Stimulated activated CD8-positive, alpha-beta memory T cell treated with anti-CD3 and anti-CD28 coated beads, Interleukin-15, amount 100 ng/mL, for 4 hours (primary cell): ENCODE data around the gene TNNI3K.

Experiments
- DNase-seq, 2 donors: peaks; one replicate each; pipeline ENCODE4 v3.0.0-alpha.2; 2020; ENCODE audit warnings: low read depth in 2 of 2

Gene TNNI3K

DNA sequence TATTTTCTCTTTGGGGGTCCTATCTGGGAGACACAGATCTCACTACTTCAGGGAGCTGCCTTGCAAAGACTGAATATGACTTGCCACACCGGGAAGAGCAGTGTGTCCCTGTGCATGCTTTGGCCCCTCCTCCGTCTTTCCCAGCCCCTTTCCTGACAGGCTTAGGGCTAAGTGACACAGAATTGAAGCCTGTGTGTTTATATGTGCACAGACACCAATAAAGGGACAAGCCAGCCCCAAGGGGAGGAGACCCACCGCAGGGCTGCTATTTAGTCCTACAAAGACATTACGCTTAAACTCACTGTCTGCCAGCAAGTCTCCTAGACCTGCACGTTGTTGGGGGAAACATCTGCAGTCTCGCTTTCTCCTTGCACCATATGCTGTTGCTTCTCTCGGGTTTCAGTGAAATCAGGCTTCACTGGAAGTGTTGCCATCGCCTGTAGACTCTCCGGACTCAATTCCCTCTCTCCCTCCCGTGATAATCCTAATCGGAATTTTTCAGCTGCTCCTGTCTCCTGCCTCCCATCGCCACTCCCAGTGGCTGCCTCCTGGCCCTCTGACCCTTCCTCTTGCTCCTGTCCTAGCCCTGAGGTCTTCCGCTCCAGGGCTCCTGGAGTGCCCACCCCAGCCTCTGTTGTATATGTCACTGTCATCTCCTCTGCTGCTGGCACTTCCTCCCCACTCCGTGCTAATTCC, 335.8 kb downstream of the TNNI3K start:
- no peak for DNase-seq

DNA sequence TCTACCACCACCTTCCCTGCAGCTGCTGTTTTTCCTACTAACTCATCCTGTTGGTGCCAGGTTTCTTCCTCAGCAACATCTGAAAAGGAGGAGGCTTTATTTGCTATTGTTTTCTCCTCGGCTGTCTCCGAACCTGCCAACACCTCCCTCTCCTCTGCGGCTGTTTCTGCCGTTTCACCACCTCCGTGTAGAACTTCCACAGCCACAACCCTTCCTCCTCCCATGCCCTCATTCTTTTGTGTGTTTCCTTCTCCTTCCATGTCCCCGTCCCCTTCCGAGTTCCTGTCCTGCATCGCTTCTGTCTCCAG, 336.3 kb downstream of the TNNI3K start:
- DNase-seq = no peak

DNA sequence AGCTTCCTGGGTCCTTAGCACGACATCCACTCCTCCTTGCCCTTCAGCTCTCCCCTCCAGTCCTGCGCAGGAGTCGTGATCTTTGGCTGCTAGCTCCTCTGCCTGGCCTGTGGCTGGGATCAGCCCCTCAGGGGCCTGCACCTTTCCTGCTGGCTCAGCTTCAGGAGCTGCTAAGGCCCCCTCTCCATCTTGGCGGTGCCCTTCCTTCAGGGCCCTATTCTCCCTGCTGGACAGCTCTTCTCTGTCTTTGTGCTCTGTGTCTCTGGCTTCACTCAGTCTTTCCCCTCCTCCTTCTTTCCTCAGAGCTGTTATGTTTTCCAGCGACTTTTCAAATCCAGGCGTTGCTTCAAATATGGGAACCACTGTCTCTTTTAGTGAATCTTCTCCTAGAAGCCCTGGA, 336.7 kb downstream of the TNNI3K start:
- DNase-seq = no peak

DNA sequence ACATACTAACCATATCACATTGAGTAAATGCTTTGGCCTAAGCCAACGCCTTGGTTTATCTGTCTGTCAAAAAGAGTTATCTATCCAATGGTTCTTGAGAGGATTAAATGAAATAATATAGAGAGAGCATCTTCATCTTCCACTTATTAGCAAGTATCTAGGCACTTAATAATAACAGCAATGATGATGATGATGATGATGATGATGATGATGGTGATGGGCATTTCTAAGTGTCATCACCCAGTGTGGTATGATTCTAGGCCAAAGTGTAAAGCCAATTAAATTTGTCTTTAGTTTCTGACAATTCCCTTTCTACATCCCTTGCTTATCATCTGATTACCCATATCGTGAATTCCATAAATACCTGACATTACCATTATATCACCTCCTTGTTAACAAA, 342.9 kb downstream of the TNNI3K start:
- no peak for DNase-seq

DNA sequence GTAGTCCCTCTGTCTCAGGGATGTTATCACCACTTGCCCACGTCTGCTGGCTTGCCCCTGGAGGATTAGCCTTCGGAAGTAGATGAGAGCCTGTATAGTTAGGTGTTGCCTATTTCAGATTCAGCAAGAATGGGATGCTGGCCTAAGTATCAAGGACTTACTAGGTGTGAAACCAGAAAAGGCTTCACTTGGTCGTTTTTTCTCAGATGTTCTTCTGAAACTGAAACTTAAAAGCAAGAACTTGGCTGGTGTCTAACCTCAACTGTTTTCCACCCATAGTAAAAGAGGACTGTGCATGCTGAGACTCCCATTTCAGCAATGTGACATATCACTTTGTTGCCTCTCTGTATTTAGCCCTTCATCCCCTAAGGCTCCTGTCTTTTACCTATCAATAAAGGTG, 344.2 kb downstream of the TNNI3K start:
- no peak for DNase-seq

DNA sequence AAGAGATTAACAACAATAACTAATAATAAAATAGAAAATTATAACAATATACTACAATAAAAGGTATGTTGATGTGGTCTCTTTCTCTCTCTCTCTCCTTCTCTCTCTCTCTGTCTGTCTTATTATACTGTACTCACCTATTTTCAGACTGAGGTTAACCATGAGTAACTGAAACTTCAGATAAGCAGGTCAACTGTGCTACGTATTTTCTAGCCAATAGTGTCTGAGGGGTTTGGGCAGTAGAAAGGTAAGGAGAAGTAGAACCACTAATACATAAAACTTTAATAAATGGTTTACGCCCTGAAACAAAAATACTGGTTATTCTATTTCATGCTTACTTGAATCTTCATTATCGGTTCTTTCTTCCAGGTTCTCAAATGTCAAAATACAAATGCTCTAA, 348.2 kb downstream of the TNNI3K start:
- no peak for DNase-seq

DNA sequence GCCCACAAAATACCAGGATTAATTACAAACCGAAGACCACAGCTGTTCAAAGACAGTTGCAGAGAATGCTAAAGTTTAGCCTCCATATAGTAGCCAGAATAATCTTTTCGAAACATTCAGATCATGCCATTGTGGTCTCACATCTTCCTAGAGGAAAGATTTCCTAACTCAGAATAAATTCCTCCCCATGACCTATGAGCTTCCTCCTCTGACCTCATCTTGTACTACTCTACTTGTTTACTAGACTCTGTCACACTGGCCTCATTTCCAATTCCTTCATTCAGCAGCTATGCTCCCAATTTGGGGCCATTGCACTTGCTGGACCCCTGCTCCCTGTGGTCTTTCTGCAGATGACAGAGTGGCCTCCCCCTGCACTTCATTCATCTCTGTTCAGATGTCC, 349.0 kb downstream of the TNNI3K start:
- DNase-seq = no peak

DNA sequence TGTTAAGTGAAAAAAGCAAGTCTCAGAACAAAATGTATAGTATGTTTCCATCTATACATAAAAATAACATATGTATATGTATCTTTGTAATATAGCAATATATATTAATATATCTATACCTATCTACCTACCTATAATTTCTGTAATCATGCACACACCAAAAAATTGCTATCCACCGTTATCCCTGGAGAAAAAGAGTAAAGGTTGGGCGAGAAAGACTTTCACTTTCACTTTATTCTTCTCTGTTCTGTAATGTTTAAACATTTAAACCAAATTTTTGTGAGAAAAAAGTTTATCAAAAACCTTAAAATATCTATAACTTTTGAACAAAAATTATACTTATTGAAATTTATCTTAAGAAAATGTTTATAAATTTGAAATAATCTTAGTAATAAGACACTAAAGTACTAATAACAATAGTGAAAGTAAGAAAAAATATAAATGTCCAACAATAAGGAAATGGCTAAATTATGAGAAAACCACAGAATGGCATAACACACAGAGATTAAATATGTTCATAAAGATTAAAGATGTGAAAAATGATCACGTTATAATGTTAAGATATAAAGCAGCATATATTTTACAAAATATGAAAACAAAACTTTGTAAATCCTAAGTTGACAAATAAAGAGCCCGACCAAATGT, 351.2 kb downstream of the TNNI3K start:
- DNase-seq = no peak

DNA sequence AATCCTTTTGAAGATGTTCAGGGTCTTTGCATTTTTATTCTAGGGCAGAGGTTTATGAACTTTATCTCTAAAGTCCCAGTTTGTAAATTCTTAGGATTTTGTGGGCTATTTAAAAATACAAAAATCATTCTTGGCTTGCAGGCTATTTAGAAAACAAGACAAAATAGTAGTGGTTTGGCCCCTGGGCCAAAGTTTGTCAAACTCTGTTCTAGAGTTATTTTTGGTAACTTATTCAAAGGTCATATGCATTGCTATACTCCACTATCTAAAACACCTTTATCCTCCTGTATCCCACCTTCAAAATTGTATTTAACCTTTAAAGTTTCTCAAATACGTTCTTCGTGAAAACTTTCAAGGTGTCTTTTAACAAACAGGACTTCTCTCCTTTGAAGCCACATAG, 352.7 kb downstream of the TNNI3K start:
- DNase-seq = no peak

DNA sequence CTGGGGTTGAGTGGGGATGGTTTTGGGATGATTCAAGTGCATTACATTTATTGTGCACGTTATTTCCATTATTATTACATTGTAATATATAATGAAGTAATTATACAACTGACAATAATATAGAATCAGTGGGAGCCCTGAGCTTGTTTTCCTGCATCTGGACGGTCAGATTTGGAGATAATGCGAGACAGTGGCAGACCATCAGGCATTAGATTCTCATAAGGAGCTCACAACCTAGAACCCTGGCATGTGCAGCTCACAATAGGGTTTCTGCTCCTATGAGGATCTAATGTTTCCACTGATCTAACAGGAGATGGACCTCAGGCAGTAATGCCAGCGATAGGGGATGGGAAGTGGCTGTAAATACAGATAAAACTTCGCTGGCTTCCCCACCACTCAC, 355.1 kb downstream of the TNNI3K start:
- DNase-seq = no peak

DNA sequence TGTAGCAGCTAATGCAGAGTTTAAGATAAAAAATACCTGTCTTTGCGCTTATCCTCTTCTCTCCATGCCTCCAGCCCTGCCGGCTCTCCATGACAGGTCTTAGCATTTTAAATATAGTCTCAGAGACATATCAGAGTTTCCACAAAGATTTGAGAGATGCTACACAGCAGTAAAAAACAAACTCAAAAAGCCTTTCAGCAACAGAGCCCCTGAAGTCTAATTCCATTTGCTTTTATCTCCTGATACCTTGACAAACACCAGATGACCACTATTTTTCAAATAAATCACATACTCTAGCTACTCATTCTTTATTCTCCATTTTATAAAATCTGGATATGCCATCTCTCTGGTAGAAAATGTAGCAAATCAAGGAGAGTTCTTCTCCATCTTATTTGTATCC, 356.8 kb downstream of the TNNI3K start:
- no peak for DNase-seq

DNA sequence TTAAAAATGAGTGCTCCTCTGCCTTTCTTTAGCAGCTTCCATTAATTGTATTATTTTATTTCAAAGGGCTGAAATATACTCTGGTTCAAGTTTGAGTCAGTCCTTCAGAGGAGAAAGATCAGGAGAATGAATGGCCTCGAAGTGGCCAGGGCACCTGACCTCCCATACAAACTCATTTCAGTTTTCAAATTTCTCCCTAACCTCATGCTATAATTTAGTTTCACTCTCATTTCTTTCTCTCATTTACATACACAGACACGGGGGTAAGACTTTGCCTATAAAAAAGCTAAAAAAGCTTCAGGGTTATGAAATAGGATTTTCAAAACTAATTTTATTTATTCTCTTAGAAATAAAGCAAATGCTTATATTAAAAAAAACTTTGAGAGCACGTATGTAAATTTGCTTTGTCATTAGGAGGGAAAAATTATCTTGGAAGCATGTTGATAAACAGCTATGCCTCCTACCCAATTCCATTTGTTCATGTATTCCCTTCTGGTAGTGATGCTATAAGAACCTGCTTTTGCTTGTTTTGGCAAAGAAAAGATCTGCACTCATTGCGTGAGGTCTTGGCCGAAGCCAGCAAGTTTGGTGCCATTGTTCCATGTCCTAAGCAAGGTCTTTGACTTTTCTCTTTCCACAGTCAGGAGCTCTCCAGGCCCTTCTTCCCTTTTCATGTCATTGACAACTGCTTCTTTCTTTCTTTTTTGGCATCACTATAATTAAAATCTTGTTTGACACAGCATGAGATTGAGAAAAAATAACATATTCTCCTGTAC, 357.6 kb downstream of the TNNI3K start:
- DNase-seq = no peak
